Stimulated activated effector memory CD8-positive, alpha-beta T cell treated with anti-CD3 and anti-CD28 coated beads, Interleukin-12 subunit alpha, Interleukin-12 subunit beta, amount 100 ng/mL, for 72 hours (primary cell): ENCODE data around the gene EIF3I.
"Not testable (repeated sequence)": the region's sequence is repeated elsewhere in the genome, so short reads cannot be mapped to it uniquely, and the experiment has no call there.

Experiments
- ATAC-seq: fragments of 150-1000 bp; cut with Tn5 transposase; 2 replicates; pipeline ENCODE4 v1.10.0; 2021
- DNase-seq, 2 donors: peaks; one replicate each; pipeline ENCODE4 v3.0.0; 2021 to 2022; ENCODE audit warnings: low spot score in 2 of 2
- H3K27ac Mint-ChIP-seq: one replicate; pipeline ENCODE4 v1.8.0; 2022; ENCODE audit warnings: mild to moderate bottlenecking, mixed read lengths
- H3K36me3 Mint-ChIP-seq: one replicate; pipeline ENCODE4 v1.8.0; 2022; ENCODE audit warnings: mild to moderate bottlenecking, mixed read lengths
- H3K4me1 Mint-ChIP-seq: one replicate; pipeline ENCODE4 v1.8.0; 2022; ENCODE audit warnings: mixed read lengths
- H3K4me3 Mint-ChIP-seq: one replicate; pipeline ENCODE4 v1.8.0; 2022; ENCODE audit warnings: mild to moderate bottlenecking, mixed read lengths
- H3K9me3 Mint-ChIP-seq: one replicate; pipeline ENCODE4 v1.8.0; 2022; ENCODE audit warnings: mixed read lengths

Gene EIF3I

GRCh38 chr1:32257227-32257508, 35.0 kb downstream of the EIF3I start:
- Mint-ChIP-seq H3K4me1 (peaks cover 48% of the 10 kb centered on the region), H3K36me3 (peaks cover 78% of the 10 kb centered on the region), H3K4me3 (peak overlapping the region; percentile 95), H3K9me3 (no peaks in the 10 kb centered on the region), H3K27ac (peak overlapping the region; percentile 94)
- ATAC-seq: no peak
- DNase-seq: no peak

GRCh38 chr1:32263236-32263593, 41.0 kb downstream of the EIF3I start:
- Mint-ChIP-seq H3K27ac (peak overlapping the region; percentile 95), H3K36me3 (peaks cover 94% of the 10 kb centered on the region), H3K4me3 (peak overlapping the region; percentile 36), H3K4me1 (peaks cover 41% of the 10 kb centered on the region)
- H3K9me3 Mint-ChIP-seq, ATAC-seq, DNase-seq: not testable (repeated sequence)

- no peaks in the 10 kb centered on the region for H3K9me3 Mint-ChIP-seq
- peaks cover 92% of the 10 kb centered on the region for H3K36me3 Mint-ChIP-seq
- H3K27ac Mint-ChIP-seq: peak overlapping the region; percentile 95
- DNase-seq (peak in 1 of 2 donors; percentile 62), ATAC-seq (peak; percentile 87)
- H3K4me3 Mint-ChIP-seq: peak overlapping the region; percentile 36
- H3K4me1 Mint-ChIP-seq: peaks cover 41% of the 10 kb centered on the region
Observed at GRCh38 chr1:32263744-32264143, 41.5 kb downstream of the EIF3I start.

GRCh38 chr1:32265846-32266245, 43.6 kb downstream of the EIF3I start:
- Mint-ChIP-seq H3K4me3 (peak overlapping the region; percentile 52), H3K36me3 (peaks cover 92% of the 10 kb centered on the region), H3K27ac (peak overlapping the region; percentile 95), H3K9me3 (no peaks in the 10 kb centered on the region), H3K4me1 (peaks cover 34% of the 10 kb centered on the region)
- DNase-seq (no peak), ATAC-seq (no peak)

GRCh38 chr1:32266921-32267591, 44.8 kb downstream of the EIF3I start:
- H3K4me1 Mint-ChIP-seq: peaks cover 45% of the 10 kb centered on the region
- H3K4me3 Mint-ChIP-seq: peak overlapping the region; percentile 52
- H3K27ac Mint-ChIP-seq: peak overlapping the region; percentile 95
- peak; percentile 33 for ATAC-seq
- no peaks in the 10 kb centered on the region for H3K9me3 Mint-ChIP-seq
- DNase-seq: no peak
- H3K36me3 Mint-ChIP-seq: peaks cover 92% of the 10 kb centered on the region

GRCh38 chr1:32269744-32270143, 47.5 kb downstream of the EIF3I start:
- Mint-ChIP-seq H3K4me3 (no peak overlapping the region), H3K9me3 (no peaks in the 10 kb centered on the region), H3K27ac (peak overlapping the region; percentile 58), H3K4me1 (peaks cover 58% of the 10 kb centered on the region), H3K36me3 (peaks cover 96% of the 10 kb centered on the region)
- ATAC-seq (no peak), DNase-seq (no peak)

- Mint-ChIP-seq H3K4me3 (peak overlapping the region; percentile 60), H3K9me3 (no peaks in the 10 kb centered on the region), H3K36me3 (peaks cover 97% of the 10 kb centered on the region), H3K4me1 (peaks cover 47% of the 10 kb centered on the region), H3K27ac (peak overlapping the region; percentile 95)
- DNase-seq (no peak), ATAC-seq (peak; percentile 40)
Observed at GRCh38 chr1:32272557-32273390, 50.6 kb downstream of the EIF3I start.

GRCh38 chr1:32273391-32274208, 51.4 kb downstream of the EIF3I start:
- Mint-ChIP-seq H3K9me3 (no peaks in the 10 kb centered on the region), H3K4me1 (peaks cover 47% of the 10 kb centered on the region), H3K36me3 (peaks cover 100% of the 10 kb centered on the region), H3K27ac (peak overlapping the region; percentile 95), H3K4me3 (peak overlapping the region; percentile 60)
- ATAC-seq (peak; percentile 87), DNase-seq (peak in 1 of 2 donors; percentile 79)

GRCh38 chr1:32274646-32275340, 52.6 kb downstream of the EIF3I start:
- Mint-ChIP-seq H3K27ac (peak overlapping the region; percentile 95), H3K36me3 (peaks cover 100% of the 10 kb centered on the region), H3K9me3 (no peaks in the 10 kb centered on the region), H3K4me1 (peaks cover 47% of the 10 kb centered on the region), H3K4me3 (no peak overlapping the region)
- DNase-seq: no peak
- no peak for ATAC-seq

GRCh38 chr1:32275424-32275823, 53.2 kb downstream of the EIF3I start:
- no peak overlapping the region for H3K4me3 Mint-ChIP-seq
- peaks cover 47% of the 10 kb centered on the region for H3K4me1 Mint-ChIP-seq
- DNase-seq (no peak), ATAC-seq (no peak)
- peaks cover 100% of the 10 kb centered on the region for H3K36me3 Mint-ChIP-seq
- no peaks in the 10 kb centered on the region for H3K9me3 Mint-ChIP-seq
- peak overlapping the region; percentile 95 for H3K27ac Mint-ChIP-seq

GRCh38 chr1:32276032-32276782, 54.0 kb downstream of the EIF3I start:
- Mint-ChIP-seq H3K27ac (peak overlapping the region; percentile 87), H3K4me3 (no peak overlapping the region), H3K36me3 (peaks cover 100% of the 10 kb centered on the region), H3K4me1 (peaks cover 44% of the 10 kb centered on the region), H3K9me3 (no peaks in the 10 kb centered on the region)
- ATAC-seq: no peak
- DNase-seq: no peak
